G401 (cell line): ENCODE data around the gene RHOF. TPM values are rescaled to one million over a fixed set of nuclear protein-coding genes. Genes with fewer than 3 reads are reported as not detected.

Experiments
- total RNA-seq: library from RNA; depleted of rRNA; stranded (reverse); fragments of >200 nt; shearing (Covaris generic); gene quantifications from 2 replicates; pipeline ENCODE4 v1.2.3, GENCODE V29; 2014; rRNA removed

The RHOF gene
- total RNA-seq, 1 experiment from 2014 or later, result 35.3 TPM

Other genes starting within 250 kb of the RHOF start
- 43.8 and 73.4 TPM in 2 replicates for gene KDM2B, start 212.7 kb downstream of the RHOF start, total RNA-seq
- 22.3 and 27.4 TPM in 2 replicates for gene ORAI1, start 167.2 kb downstream of the RHOF start, total RNA-seq
- 0.41 and 0.80 TPM in 2 replicates for gene MORN3, start 124.0 kb downstream of the RHOF start, total RNA-seq
- 22.6 and 27.9 TPM in 2 replicates for gene TMEM120B, start 80.9 kb downstream of the RHOF start, total RNA-seq
- 0.62 and 2.8 TPM in 2 replicates for gene SETD1B, start 10.3 kb upstream of the RHOF start, total RNA-seq
- 16.2 and 20.0 TPM in 2 replicates for gene HPD, start 65.2 kb upstream of the RHOF start, total RNA-seq
- gene PSMD9, start 95.1 kb upstream of the RHOF start, total RNA-seq, result 65.2 and 96.5 TPM in 2 replicates
- gene CFAP251, start 124.9 kb upstream of the RHOF start, total RNA-seq, result 0.31 and 0.44 TPM in 2 replicates
- gene BCL7A, start 228.2 kb upstream of the RHOF start, total RNA-seq, result 10.6 and 16.1 TPM in 2 replicates